A549 treated with AZD9567 at 1 μM for 4 hours (cell line): ENCODE data around the gene ARRDC5. TPM values are rescaled to one million over a fixed set of nuclear protein-coding genes. Genes with fewer than 3 reads are reported as not detected.

Experiments used
- total RNA-seq: library from RNA; stranded (reverse); fragments of 200-300 nt; extraction: Qiagen RNA extraction; gene quantifications from 5 replicates; pipeline ENCODE4 v1.2.3, GENCODE V29; 2022; ENCODE audit not compliant: insufficient read depth

The ARRDC5 gene
- not detected in 5 replicates for total RNA-seq

DNA sequence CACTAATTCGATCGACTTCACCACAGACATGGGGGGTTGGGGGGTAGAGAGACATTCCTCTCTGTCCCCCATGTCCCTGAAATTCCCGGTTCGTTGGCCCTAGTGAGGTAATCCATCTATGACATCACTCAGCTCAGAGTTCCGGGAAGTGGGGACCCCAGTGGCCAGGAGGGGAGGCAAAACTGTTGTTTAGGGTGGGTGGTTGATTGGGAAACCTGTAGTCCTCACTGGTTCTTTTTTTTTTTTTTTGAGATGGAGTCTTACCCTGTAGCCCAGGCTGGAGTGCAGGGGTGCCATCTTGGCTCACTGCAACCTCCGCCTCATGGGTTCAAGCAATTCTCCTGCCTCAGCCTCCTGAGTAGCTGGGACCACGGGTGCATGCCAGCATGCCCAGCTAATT, at the start of gene ARRDC5:
Gene ARRDC5 (minus strand): TSS at position 101 of the 400 bp plus-strand sequence. CDS start 71 bp downstream, at position 30.

DNA sequence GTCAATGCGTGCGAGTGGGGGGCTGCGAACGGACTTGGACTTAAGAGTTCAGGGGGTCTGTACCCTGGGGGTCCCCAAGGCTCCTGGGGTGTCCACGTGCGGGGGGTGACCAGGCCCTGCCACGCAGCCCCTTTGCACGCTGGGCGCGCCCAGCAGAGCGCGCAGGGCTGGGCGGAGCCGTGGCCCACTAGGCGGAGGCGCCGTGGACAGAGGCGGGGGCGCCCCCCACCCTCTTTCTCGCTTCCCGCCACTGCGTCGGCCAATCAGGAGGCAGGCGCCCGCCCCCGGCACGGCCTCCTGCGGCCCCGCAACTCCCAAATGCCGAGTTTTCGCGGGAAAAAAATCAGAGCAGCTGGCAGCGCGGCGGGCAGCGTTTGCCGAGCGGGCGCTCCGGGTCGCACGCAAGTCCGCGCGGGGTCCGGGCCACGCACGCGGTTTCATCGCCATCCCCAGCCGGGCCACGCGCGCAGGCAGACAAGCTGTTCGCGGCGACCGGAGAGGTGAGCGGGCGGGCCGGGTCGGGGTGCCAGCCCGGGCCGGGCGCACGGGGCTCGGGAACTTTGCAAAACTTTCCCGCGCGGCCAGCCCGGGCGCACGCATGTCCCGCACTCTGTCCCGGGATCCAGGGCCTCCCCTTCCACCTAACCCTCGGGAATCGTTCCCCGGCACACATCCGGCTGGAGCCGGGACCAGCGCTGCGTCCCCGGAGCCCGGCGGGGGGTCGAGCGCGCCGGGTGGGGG, 6.6 kb upstream of the ARRDC5 start, which contains the start of gene UHRF1:
Gene UHRF1 (plus strand): TSS at position 346 of the 741 bp plus-strand sequence. CDS start 1,385 bp downstream, outside the sequence.

DNA sequence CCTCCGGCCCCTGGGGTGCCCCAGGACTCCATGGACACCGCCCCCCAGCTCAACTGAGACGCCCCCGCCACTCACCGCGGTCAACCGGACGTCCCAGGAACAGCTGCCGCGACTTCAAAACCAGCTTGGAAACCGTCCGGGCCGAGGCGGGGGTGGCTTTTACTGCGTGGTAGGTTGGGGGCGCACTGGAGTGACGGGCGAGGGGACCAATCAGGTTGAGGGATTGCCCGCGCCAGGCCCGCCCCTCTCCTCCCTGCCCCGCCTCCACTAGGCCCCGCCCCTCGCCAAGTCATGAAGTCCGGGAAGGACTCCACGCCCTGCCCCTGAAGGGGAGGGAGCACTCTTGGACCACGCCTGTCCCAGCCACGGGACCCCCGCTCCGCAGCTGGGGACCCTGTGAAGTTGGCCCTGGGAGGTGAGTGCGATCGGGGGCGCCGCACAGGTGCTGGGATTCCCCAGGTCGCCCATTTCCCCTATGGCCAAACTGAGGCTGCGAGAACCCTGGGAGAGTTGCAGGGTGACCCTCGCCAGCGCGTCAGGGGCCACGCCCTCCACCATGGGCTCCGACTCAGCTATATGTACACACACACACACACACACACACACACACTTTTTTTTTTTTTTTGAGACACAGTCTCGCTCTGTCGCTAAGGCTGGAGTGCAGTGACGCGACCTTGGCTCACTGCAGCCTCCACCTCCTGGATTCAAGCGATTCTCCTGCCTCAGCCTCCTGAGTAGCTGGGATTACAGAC, 35.0 kb downstream of the ARRDC5 start, which contains the start of gene PLIN3:
Gene PLIN3 (minus strand): TSS at position 134 of the 752 bp plus-strand sequence. CDS start 6,273 bp downstream, outside the sequence.

Other genes starting within 250 kb of the ARRDC5 start
- 103 to 139 TPM (median 138 TPM) in 5 replicates for gene MYDGF, start 232.6 kb downstream of the ARRDC5 start, total RNA-seq
- 48.1 to 60.1 TPM (median 57.2 TPM) in 5 replicates for gene DPP9, start 179.1 kb downstream of the ARRDC5 start, total RNA-seq
- gene FEM1A, start 111.2 kb downstream of the ARRDC5 start, total RNA-seq: 5.4 to 6.5 TPM (median 5.8 TPM) in 5 replicates
- gene TICAM1, start 71.2 kb downstream of the ARRDC5 start, total RNA-seq: 6.9 to 9.4 TPM (median 9.3 TPM) in 5 replicates
- 136 to 156 TPM (median 141 TPM) in 5 replicates for gene PLIN3, start 35.2 kb downstream of the ARRDC5 start, total RNA-seq
- gene UHRF1, start 6.6 kb upstream of the ARRDC5 start, total RNA-seq: 37.5 to 45.1 TPM (median 43.4 TPM) in 5 replicates
- gene KDM4B, start 66.2 kb upstream of the ARRDC5 start, total RNA-seq: 8.3 to 10.1 TPM (median 9.5 TPM) in 5 replicates